ENCODE measurements around the gene WDR7.

Gene WDR7

DNA sequence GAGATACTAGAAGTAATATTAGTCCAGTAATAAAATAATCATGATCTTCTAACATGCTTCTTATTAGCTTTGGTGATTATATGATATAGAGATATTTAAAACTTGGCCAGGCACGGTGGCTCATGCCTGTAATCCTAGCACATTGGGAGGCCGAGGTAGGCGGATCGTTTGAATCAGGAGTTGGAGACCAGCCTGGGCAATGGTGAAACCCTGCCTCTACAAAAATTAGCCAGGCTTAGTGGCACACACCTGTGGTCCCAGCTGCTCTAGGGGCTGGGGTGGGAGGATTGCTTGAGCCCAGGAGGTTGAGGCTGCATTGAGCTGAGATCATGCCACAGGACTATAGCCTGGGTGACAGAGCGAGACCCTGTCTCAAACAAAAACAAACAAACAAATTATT, 87.0 kb downstream of the WDR7 start:
- TF ChIP-seq TAF1 (IDR thresholded peaks at IDR 0.05; ENCODE audit: low read depth) = no peak
- no peak for TF ChIP-seq YY1 (IDR thresholded peaks at IDR 0.05; ENCODE audit: low read depth)
- TF ChIP-seq EGR1 (IDR thresholded peaks at IDR 0.05) = no peak
- no peak for TF ChIP-seq ZBTB7A (IDR thresholded peaks at IDR 0.05; ENCODE audit: low read depth)
- no peak for TF ChIP-seq CREB1 (IDR thresholded peaks at IDR 0.05; ENCODE audit: low read depth)
- TF ChIP-seq, protein P1, sequence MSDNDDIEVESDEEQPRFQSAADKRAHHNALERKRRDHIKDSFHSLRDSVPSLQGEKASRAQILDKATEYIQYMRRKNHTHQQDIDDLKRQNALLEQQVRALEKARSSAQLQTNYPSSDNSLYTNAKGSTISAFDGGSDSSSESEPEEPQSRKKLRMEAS (IDR thresholded peaks at IDR 0.05) = no peak
- TF ChIP-seq FOXM1 (IDR thresholded peaks at IDR 0.05; ENCODE audit: borderline replicate concordance, low read depth) = no peak
- TF ChIP-seq EP300 (IDR thresholded peaks at IDR 0.05; ENCODE audit: borderline replicate concordance) = no peak
- TF ChIP-seq TCF12 (IDR thresholded peaks at IDR 0.05; ENCODE audit: low read depth) = no peak

DNA sequence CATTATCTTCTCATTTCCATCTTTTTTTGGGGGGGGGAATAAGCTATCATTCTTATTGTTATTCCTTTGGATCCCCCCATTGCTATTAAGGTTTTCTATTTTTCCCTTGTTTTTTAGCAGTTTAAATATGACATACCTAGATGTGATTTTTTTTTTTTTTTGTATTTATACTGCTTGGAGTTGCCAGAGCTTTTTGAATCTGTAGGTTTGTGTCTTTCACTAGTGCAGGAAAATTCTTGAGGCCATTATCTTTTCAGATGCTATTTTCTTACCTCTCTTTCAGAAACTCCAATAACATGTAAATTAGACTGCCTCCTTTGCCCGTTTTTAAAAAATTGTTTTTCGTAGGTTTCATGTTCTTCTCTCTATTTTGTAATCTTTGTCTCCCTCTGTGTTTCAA, 88.6 kb downstream of the WDR7 start:
- TF ChIP-seq EP300 (IDR thresholded peaks at IDR 0.05; ENCODE audit: borderline replicate concordance) (no peak), ZBTB7A (IDR thresholded peaks at IDR 0.05; ENCODE audit: low read depth) (no peak), FOXM1 (IDR thresholded peaks at IDR 0.05; ENCODE audit: borderline replicate concordance, low read depth) (no peak), YY1 (IDR thresholded peaks at IDR 0.05; ENCODE audit: low read depth) (no peak), RAD21 (IDR thresholded peaks at IDR 0.05; ENCODE audit: low read depth) (no peak), TAF1 (IDR thresholded peaks at IDR 0.05; ENCODE audit: low read depth) (no peak), NFIC (IDR thresholded peaks at IDR 0.05) (no peak), EGR1 (IDR thresholded peaks at IDR 0.05) (no peak), CEBPB (IDR thresholded peaks at IDR 0.05) (no peak), TEAD4 (IDR thresholded peaks at IDR 0.05) (no peak), TCF12 (IDR thresholded peaks at IDR 0.05; ENCODE audit: low read depth) (no peak)
- TF ChIP-seq, protein P1 (IDR thresholded peaks at IDR 0.05) = no peak
- TF ChIP-seq, protein P2, sequence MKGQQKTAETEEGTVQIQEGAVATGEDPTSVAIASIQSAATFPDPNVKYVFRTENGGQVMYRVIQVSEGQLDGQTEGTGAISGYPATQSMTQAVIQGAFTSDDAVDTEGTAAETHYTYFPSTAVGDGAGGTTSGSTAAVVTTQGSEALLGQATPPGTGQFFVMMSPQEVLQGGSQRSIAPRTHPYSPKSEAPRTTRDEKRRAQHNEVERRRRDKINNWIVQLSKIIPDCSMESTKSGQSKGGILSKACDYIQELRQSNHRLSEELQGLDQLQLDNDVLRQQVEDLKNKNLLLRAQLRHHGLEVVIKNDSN (IDR thresholded peaks at IDR 0.05) = no peak
- TF ChIP-seq, protein P3, sequence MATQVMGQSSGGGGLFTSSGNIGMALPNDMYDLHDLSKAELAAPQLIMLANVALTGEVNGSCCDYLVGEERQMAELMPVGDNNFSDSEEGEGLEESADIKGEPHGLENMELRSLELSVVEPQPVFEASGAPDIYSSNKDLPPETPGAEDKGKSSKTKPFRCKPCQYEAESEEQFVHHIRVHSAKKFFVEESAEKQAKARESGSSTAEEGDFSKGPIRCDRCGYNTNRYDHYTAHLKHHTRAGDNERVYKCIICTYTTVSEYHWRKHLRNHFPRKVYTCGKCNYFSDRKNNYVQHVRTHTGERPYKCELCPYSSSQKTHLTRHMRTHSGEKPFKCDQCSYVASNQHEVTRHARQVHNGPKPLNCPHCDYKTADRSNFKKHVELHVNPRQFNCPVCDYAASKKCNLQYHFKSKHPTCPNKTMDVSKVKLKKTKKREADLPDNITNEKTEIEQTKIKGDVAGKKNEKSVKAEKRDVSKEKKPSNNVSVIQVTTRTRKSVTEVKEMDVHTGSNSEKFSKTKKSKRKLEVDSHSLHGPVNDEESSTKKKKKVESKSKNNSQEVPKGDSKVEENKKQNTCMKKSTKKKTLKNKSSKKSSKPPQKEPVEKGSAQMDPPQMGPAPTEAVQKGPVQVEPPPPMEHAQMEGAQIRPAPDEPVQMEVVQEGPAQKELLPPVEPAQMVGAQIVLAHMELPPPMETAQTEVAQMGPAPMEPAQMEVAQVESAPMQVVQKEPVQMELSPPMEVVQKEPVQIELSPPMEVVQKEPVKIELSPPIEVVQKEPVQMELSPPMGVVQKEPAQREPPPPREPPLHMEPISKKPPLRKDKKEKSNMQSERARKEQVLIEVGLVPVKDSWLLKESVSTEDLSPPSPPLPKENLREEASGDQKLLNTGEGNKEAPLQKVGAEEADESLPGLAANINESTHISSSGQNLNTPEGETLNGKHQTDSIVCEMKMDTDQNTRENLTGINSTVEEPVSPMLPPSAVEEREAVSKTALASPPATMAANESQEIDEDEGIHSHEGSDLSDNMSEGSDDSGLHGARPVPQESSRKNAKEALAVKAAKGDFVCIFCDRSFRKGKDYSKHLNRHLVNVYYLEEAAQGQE (IDR thresholded peaks at IDR 0.05; ENCODE audit: low read depth) = no peak

DNA sequence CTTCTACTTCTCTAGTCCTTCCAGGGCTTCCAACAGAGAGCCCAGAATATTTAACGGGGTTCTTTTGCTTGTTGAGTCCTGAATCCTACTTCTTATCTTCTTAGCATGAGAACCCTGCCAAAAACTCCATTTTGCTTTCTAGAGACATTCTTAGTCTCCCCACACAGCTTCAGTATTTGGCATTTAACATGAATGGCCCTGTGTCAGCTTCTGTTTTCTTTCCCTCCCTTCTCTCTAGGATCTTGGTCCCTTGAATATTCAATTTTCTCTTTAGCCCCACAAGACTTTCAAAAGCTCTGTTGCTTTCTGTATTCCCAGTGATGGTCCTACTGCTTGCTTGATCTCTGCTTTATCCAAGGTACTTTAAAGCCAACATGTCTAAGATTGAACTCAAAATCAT, 89.5 kb downstream of the WDR7 start:
- TF ChIP-seq CEBPB (IDR thresholded peaks at IDR 0.05) (no peak), YY1 (IDR thresholded peaks at IDR 0.05; ENCODE audit: low read depth) (no peak), FOXM1 (IDR thresholded peaks at IDR 0.05; ENCODE audit: borderline replicate concordance, low read depth) (no peak), CREB1 (IDR thresholded peaks at IDR 0.05; ENCODE audit: low read depth) (no peak), TAF1 (IDR thresholded peaks at IDR 0.05; ENCODE audit: low read depth) (no peak), EP300 (IDR thresholded peaks at IDR 0.05; ENCODE audit: borderline replicate concordance) (no peak), EGR1 (IDR thresholded peaks at IDR 0.05) (no peak), TEAD4 (IDR thresholded peaks at IDR 0.05) (no peak), ZBTB7A (IDR thresholded peaks at IDR 0.05; ENCODE audit: low read depth) (no peak), RAD21 (IDR thresholded peaks at IDR 0.05; ENCODE audit: low read depth) (no peak), TCF12 (IDR thresholded peaks at IDR 0.05; ENCODE audit: low read depth) (no peak), NFIC (IDR thresholded peaks at IDR 0.05) (no peak)
- TF ChIP-seq, protein P2 (IDR thresholded peaks at IDR 0.05) = no peak
- TF ChIP-seq, protein P1 (IDR thresholded peaks at IDR 0.05) = no peak
- TF ChIP-seq, protein P3 (IDR thresholded peaks at IDR 0.05; ENCODE audit: low read depth) = no peak

DNA sequence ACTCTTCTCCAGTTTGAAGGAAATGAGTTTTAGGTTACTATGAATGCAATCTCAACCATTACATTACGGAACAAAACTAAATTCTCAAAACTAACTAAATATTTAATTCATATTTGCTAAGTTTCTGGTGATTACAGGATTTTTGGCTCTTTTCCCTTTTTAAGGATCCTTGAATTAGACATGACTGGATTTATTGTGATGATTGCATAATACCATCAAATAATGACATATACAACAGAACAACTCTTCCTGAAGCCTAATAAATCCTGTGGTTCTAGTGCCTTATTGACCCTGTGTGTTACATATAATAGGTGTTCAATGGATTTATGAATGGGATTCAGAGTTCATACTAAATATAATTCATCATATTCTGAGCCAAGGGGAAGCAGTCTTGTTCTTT, 90.5 kb downstream of the WDR7 start:
- TF ChIP-seq EP300 (IDR thresholded peaks at IDR 0.05; ENCODE audit: borderline replicate concordance) = no peak

DNA sequence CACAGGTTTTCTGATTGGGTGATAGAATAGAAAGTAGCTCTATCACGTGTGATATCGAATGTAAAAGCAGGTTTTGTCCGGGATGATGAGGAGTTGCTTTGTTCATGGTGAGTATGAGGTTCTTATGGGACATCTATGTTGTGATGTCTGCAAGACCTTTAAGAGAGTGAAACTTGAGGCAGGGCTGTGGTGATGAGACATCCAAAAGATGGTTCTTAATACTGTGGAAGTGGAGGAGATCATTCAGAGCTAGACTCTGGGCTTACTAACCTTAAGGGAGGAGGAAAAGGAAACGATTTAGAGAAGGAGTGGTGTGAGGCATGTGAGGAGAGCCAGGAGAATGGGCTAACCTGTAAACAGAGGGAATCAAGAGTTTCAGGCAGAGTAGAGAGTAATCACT, 92.0 kb downstream of the WDR7 start:
- TF ChIP-seq YY1 (IDR thresholded peaks at IDR 0.05; ENCODE audit: low read depth) (no peak), CEBPB (IDR thresholded peaks at IDR 0.05) (no peak), TEAD4 (IDR thresholded peaks at IDR 0.05) (no peak), TAF1 (IDR thresholded peaks at IDR 0.05; ENCODE audit: low read depth) (no peak)

DNA sequence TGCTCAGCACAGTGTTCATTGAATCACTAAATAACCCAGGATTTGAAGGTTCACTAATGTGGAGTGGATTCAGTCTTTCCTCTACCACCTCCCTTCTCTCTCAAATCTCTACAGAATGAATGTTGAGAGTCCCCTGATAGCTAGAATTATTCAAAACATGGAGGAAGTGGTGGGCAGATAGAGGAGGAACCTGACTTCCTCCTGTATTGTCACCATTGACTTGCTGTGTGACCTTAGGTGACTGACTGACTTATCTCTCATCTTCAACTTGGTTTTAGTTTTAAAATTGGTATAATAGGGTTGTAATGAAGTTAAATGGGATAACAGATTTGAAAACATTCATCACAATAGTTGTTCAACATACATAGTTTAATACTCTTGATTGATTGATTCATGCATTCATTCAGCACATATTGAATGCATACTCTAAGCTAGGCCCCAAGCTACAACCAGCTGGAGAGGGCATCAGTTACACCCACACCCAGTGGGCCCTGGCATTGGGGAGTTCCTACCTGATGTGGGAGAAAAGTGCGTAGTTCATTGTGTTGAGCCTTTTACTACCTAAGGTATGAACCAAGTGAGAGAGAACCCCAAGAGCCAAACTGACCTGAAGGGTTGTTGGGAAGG, 96.0 kb downstream of the WDR7 start:
- TF ChIP-seq TEAD4 (IDR thresholded peaks at IDR 0.05) = no peak
- TF ChIP-seq CREB1 (IDR thresholded peaks at IDR 0.05; ENCODE audit: low read depth) = no peak
- TF ChIP-seq EGR1 (IDR thresholded peaks at IDR 0.05) = no peak
